DND-41 (cell line): ENCODE data around the gene ORM1.

ENCODE experiments used
- ATAC-seq: fragments of 200-7000 bp; cut with Tn5 transposase; 3 replicates; pipeline ENCODE4 v1.9.1; 2021; ENCODE audit warnings: low read depth; ENCODE audit not compliant: insufficient read depth
- DNase-seq: peaks from one replicate; pipeline ENCODE4 v3.0.0-alpha.2; 2020
- H2AFZ ChIP-seq: 2 replicates; pipeline ENCODE4 v1.6.0; 2012; ENCODE audit warnings: low read depth, low read length
- H3K27ac ChIP-seq: 2 replicates; pipeline ENCODE4 v1.5.1; 2012; ENCODE audit warnings: low read length, inconsistent platforms
- H3K27me3 ChIP-seq: fragments of 200-600 bp; sonication (generic); 2 replicates; pipeline ENCODE4 v1.6.0; 2012; ENCODE audit warnings: low read length, mild to moderate bottlenecking, inconsistent platforms; ENCODE audit not compliant: insufficient read depth, poor library complexity
- H3K36me3 ChIP-seq: 2 replicates; pipeline ENCODE4 v1.5.1; 2012; ENCODE audit warnings: low read length, inconsistent platforms; ENCODE audit not compliant: insufficient read depth
- H3K4me1 ChIP-seq: 2 replicates; pipeline ENCODE4 v1.5.1; 2012; ENCODE audit warnings: mild to moderate bottlenecking, low read length; ENCODE audit not compliant: insufficient read depth
- H3K4me2 ChIP-seq: 2 replicates; pipeline ENCODE4 v1.6.0; 2012; ENCODE audit warnings: mild to moderate bottlenecking, moderate library complexity, low read length, inconsistent platforms; ENCODE audit not compliant: insufficient read depth
- H3K4me3 ChIP-seq, 2 experiments: fragments of 200-600 bp in 1 of 2; shearing (Covaris generic) in 1 of 2; 2 replicates each; pipeline ENCODE4 v1.5.1; 2012 to 2016; ENCODE audit warnings: inconsistent platforms in 2 of 2, low read length in 2 of 2, mild to moderate bottlenecking in 2 of 2, low read depth in 1 of 2, moderate library complexity in 1 of 2
- H3K79me2 ChIP-seq: 2 replicates; pipeline ENCODE4 v1.6.0; 2012; ENCODE audit warnings: low read length, inconsistent platforms; ENCODE audit not compliant: insufficient read depth
- H3K9ac ChIP-seq: 2 replicates; pipeline ENCODE4 v1.6.0; 2012; ENCODE audit warnings: low read depth, mild to moderate bottlenecking, inconsistent platforms, low read length, moderate library complexity
- H3K9me3 ChIP-seq: 2 replicates; pipeline ENCODE4 v1.5.1; 2012; ENCODE audit warnings: low read length, moderate library complexity, mild to moderate bottlenecking, inconsistent platforms; ENCODE audit not compliant: insufficient read depth, severe bottlenecking
- H4K20me1 ChIP-seq: 2 replicates; pipeline ENCODE4 v1.6.0; 2012; ENCODE audit warnings: low read length; ENCODE audit not compliant: insufficient read depth
- EZH2 ChIP-seq: IDR thresholded peaks from 3 replicates; pipeline ENCODE4 v1.6.1; 2012; ENCODE audit warnings: borderline replicate concordance, low read depth, mild to moderate bottlenecking, moderate library complexity, low read length, inconsistent platforms; ENCODE audit not compliant: severe bottlenecking
- TF ChIP-seq, protein P1 (sequence below): IDR thresholded peaks from 2 replicates; pipeline ENCODE4 v1.5.1; 2012; ENCODE audit warnings: borderline replicate concordance, low read length, moderate library complexity, mild to moderate bottlenecking; ENCODE audit not compliant: poor library complexity, severe bottlenecking; ENCODE audit errors: extremely low read depth

ORM1 gene

DNA sequence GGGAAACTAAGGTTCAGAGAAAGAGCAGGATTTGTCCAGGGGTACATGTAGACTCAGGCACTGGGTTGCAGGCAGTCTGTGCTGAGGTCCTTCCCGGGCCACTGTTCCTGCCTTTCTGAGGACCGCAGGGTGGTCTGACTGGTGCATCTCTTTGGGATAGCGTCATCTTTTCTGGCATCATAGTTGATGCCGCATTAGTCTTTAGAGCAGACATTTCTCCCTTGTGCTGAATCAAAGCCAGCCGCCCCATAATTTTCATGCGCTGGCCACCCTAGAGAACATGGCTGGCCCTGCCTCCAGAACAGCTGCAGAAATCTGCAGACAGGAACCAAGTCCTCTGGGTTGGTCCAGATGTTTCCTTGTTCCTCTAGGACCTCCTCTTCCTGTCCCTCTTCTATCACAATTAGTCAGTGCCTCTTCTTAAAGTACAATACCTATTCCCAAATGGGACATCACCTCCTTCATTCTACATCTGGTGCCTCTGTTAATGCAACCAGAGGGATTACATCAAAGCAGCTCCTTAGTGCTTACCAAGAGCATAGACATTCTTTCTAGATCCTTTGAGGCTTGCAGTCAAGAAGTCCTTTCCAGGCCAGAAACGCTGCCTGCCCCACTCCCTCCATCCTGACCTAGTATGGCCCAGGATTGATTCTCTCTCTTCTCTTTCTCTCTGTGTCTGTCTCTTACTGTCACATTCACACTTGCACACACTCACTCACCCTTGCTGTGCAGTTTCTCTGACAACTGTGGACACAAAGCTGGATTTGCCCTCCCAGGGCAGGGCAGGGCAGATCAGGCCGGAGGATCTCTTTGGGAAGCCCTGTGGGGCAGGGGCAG lies 42.0 kb upstream of the ORM1 start:
- Histone ChIP-seq H3K4me1 (no peaks in the 10 kb centered on the region), H3K4me2 (no peak overlapping the region), H3K36me3 (no peaks in the 10 kb centered on the region), H3K27me3 (no peaks in the 10 kb centered on the region), H3K79me2 (no peaks in the 10 kb centered on the region), H3K27ac (no peak overlapping the region), H3K9me3 (no peaks in the 10 kb centered on the region), H4K20me1 (no peaks in the 10 kb centered on the region; the same call in 1 of the 2 replicates), H3K4me3 (no peak overlapping the region), H2AFZ (no peak overlapping the region), H3K9ac (no peak overlapping the region)
- no peak for ATAC-seq
- no peak for DNase-seq
- no peak for TF ChIP-seq EZH2
- TF ChIP-seq, protein P1, sequence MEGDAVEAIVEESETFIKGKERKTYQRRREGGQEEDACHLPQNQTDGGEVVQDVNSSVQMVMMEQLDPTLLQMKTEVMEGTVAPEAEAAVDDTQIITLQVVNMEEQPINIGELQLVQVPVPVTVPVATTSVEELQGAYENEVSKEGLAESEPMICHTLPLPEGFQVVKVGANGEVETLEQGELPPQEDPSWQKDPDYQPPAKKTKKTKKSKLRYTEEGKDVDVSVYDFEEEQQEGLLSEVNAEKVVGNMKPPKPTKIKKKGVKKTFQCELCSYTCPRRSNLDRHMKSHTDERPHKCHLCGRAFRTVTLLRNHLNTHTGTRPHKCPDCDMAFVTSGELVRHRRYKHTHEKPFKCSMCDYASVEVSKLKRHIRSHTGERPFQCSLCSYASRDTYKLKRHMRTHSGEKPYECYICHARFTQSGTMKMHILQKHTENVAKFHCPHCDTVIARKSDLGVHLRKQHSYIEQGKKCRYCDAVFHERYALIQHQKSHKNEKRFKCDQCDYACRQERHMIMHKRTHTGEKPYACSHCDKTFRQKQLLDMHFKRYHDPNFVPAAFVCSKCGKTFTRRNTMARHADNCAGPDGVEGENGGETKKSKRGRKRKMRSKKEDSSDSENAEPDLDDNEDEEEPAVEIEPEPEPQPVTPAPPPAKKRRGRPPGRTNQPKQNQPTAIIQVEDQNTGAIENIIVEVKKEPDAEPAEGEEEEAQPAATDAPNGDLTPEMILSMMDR = no peak

DNA sequence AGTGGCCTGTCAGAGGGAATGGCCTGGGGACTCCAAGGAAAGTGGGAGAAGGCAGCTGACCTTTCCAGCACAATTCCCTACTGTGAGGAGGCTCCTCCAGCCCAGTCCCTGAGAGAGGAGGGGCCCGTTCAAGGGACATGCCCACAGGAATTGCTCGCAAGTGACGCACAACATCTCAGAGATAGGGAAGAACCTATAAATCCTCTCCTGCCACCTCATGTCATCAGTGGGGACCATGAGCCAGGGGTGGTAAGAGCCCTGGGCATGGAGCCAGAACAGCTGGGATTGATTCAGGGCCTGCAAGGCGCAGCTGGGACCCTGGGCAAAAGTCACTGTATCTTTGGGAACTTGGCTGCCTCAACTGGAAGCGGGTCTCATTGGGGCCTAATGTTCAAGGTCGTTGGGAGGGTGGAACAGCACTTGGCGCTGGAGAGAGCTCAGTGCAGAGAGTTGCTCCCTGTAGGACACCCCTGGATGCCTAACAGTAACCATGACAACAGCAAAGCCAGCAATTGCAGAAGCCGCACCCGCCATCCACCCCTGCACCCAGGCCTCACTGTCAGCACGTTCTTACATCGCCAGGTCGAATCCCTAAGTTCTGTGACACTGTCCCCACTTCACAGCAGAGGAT lies 41.3 kb upstream of the ORM1 start:
- H3K4me1 ChIP-seq = no peaks in the 10 kb centered on the region
- H2AFZ ChIP-seq = no peak overlapping the region
- ATAC-seq = no peak
- no peaks in the 10 kb centered on the region for H3K36me3 ChIP-seq
- H4K20me1 ChIP-seq = no peaks in the 10 kb centered on the region; the same call in 1 of the 2 replicates
- H3K9me3 ChIP-seq = no peaks in the 10 kb centered on the region
- TF ChIP-seq EZH2 = no peak
- TF ChIP-seq, protein P1 = no peak
- no peak overlapping the region for H3K4me3 ChIP-seq
- H3K79me2 ChIP-seq = no peaks in the 10 kb centered on the region
- no peak for DNase-seq
- H3K27me3 ChIP-seq = no peaks in the 10 kb centered on the region
- H3K9ac ChIP-seq = no peak overlapping the region
- H3K4me2 ChIP-seq = no peak overlapping the region
- no peak overlapping the region for H3K27ac ChIP-seq

DNA sequence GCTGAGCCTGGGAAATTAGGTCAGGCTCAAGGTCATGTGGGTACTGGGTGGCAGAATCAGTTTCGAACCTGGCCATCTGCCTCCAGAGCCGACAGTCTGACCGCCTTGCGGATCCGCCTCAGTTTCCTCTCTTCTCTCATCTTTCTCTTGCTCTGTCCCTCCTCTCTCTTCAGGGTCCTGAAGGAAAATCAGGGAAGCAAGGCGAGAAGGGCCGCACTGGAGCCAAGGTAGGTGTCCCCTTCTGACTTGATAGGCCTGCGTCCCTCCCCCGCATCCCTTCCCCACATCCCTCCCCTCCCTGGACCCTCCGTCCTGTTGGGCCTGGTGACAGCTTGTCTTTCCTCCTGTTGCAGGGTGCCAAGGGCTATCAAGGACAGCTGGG lies 40.8 kb upstream of the ORM1 start:
- no peaks in the 10 kb centered on the region for H3K79me2 ChIP-seq
- no peak overlapping the region for H3K9ac ChIP-seq
- no peak overlapping the region for H3K4me2 ChIP-seq
- no peaks in the 10 kb centered on the region for H3K36me3 ChIP-seq
- H3K4me1 ChIP-seq = no peaks in the 10 kb centered on the region
- no peak overlapping the region for H3K27ac ChIP-seq
- no peaks in the 10 kb centered on the region for H3K27me3 ChIP-seq
- ATAC-seq = no peak
- no peaks in the 10 kb centered on the region for H3K9me3 ChIP-seq
- no peaks in the 10 kb centered on the region; the same call in 1 of the 2 replicates for H4K20me1 ChIP-seq
- H2AFZ ChIP-seq = no peak overlapping the region
- DNase-seq = no peak
- TF ChIP-seq, protein P1 = no peak
- TF ChIP-seq EZH2 = no peak
- no peak overlapping the region for H3K4me3 ChIP-seq
